Neural crest cell (in vitro differentiated cells): ENCODE measurements around the gene NEK8. TPM values are rescaled to one million over a fixed set of nuclear protein-coding genes. Genes with fewer than 3 reads are reported as not detected.

Experiments
- DNase-seq: peaks from one replicate; pipeline ENCODE4 v3.0.0; 2021; ENCODE audit warnings: low read depth, mixed read lengths, low spot score
- H3K27ac Mint-ChIP-seq: one replicate; pipeline ENCODE4 v1.8.0; 2021; ENCODE audit warnings: mild to moderate bottlenecking, mixed read lengths; ENCODE audit not compliant: unreplicated experiment
- H3K27me3 Mint-ChIP-seq: 2 replicates; pipeline ENCODE4 v1.8.0; 2021; ENCODE audit warnings: low read depth, mild to moderate bottlenecking, mixed read lengths
- H3K36me3 Mint-ChIP-seq: 2 replicates; pipeline ENCODE4 v1.8.0; 2021; ENCODE audit warnings: low read depth, mild to moderate bottlenecking, mixed read lengths
- H3K4me1 Mint-ChIP-seq: 2 replicates; pipeline ENCODE4 v1.8.0; 2021; ENCODE audit warnings: mixed read lengths
- H3K4me3 Mint-ChIP-seq: one replicate; pipeline ENCODE4 v1.8.0; 2021; ENCODE audit warnings: mild to moderate bottlenecking, mixed read lengths
- H3K9me3 Mint-ChIP-seq: 2 replicates; pipeline ENCODE4 v1.8.0; 2021; ENCODE audit warnings: mixed read lengths
- long read RNA-seq: library from polyadenylated mRNA; unstranded; transcript quantifications from one replicate; pipeline ENCODE4 v2.0.0, GENCODE V29; 2020
- total RNA-seq: library from RNA; stranded (reverse); gene quantifications from 2 replicates; pipeline ENCODE4 v1.2.1, GENCODE V29; 2021
- TF ChIP-seq, protein P1 (sequence below): fragments of 200-600 bp; sonication (generic); conservative IDR thresholded peaks from 2 replicates; pipeline ENCODE4 v1.5.0; 2021; ENCODE audit warnings: antibody characterized with exemption, mild to moderate bottlenecking

The NEK8 gene
- total RNA-seq: 6.2 and 6.3 TPM in 2 replicates
- long read RNA-seq, partial matches to known transcripts: 0 of 4 reads
- long read RNA-seq, other reads (novel, unspliced or antisense): 2 of 4 reads

DNA sequence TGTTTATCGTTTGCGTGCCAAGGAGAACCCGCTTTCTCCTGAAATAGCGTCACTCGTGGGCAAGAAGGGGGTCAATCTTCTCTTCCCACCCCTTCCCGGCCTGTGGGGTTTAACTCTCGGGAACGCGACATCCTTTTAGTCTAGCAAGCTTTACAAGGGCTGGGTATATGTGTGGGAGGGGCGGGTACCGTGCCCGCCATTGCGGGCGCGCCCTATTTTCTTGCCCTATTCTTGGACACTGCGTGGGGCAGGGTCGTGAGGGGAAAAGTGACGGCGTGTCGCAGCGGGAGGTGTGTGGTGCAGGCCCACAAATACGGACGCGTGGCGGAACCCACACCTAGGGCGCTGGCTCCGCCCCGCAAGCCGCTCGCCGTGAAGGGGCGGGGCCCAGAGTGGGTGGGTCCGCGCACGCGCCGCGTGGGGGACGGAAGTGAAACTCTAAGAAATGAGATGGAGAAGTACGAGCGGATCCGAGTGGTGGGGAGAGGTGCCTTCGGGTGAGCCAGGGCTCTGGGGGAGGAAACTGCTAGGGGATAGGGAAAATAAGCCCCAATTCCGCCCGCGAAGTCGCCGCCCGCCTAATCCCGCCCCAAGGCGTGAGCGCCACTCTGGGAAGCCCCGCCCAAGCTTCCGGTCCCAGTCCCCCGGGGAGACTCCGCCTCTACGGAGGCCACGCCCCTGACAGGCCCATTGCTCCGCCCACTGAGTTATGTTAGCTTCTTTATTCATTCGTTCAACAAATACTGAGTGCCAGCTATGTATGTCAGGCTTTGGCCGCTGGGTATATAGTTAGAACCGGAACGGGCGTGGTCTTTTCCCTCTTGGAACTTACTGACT is at the start of gene NEK8:
Gene NEK8 (plus strand): TSS at position 425 of the 837 bp plus-strand sequence. CDS start 26 bp downstream, at position 451.
- Mint-ChIP-seq H3K4me3 (peak within 1 kb of the TSS; percentile 98), H3K27me3 (peaks cover 23% of the 10 kb centered on the region), H3K9me3 (no peaks in the 10 kb centered on the region), H3K4me1 (peaks cover 50% of the 10 kb centered on the region), H3K27ac (peak within 1 kb of the TSS; percentile 70), H3K36me3 (peaks cover 6% of the 10 kb centered on the region)
- TF ChIP-seq, protein P1, sequence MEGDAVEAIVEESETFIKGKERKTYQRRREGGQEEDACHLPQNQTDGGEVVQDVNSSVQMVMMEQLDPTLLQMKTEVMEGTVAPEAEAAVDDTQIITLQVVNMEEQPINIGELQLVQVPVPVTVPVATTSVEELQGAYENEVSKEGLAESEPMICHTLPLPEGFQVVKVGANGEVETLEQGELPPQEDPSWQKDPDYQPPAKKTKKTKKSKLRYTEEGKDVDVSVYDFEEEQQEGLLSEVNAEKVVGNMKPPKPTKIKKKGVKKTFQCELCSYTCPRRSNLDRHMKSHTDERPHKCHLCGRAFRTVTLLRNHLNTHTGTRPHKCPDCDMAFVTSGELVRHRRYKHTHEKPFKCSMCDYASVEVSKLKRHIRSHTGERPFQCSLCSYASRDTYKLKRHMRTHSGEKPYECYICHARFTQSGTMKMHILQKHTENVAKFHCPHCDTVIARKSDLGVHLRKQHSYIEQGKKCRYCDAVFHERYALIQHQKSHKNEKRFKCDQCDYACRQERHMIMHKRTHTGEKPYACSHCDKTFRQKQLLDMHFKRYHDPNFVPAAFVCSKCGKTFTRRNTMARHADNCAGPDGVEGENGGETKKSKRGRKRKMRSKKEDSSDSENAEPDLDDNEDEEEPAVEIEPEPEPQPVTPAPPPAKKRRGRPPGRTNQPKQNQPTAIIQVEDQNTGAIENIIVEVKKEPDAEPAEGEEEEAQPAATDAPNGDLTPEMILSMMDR: no peak
- DNase-seq: peak; percentile 98

DNA sequence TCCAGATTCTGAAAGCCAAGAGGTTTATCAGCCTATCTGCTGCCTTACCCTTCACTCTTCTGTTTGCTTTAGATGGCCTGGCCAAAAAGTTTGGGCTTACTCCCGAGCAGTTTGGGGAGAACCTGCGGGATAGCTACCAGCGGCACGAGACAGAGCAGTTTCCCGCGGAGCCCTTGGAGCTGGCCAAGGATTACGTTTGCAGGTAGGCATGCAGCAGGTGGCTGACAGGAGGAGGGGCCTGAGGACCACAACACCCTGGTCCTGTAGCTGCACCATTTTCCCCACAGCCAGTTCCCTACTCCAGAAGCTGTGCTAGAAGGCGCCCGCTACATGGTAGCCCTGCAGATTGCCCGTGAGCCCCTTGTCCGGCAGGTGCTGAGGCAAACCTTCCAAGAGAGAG is 45.9 kb upstream of the NEK8 start:
- TF ChIP-seq, protein P1: no peak
- Mint-ChIP-seq H3K27ac (no peak overlapping the region), H3K27me3 (no peaks in the 10 kb centered on the region), H3K4me1 (no peaks in the 10 kb centered on the region), H3K9me3 (no peaks in the 10 kb centered on the region), H3K4me3 (no peak overlapping the region), H3K36me3 (peaks cover 18% of the 10 kb centered on the region)
- no peak for DNase-seq

GRCh38 chr17:28684963-28685362 is 43.6 kb upstream of the NEK8 start:
- H3K4me3 Mint-ChIP-seq: no peak overlapping the region
- H3K9me3 Mint-ChIP-seq: no peaks in the 10 kb centered on the region
- H3K36me3 Mint-ChIP-seq: peaks cover 34% of the 10 kb centered on the region
- TF ChIP-seq, protein P1: no peak
- no peak overlapping the region for H3K27ac Mint-ChIP-seq
- no peaks in the 10 kb centered on the region for H3K4me1 Mint-ChIP-seq
- H3K27me3 Mint-ChIP-seq: no peaks in the 10 kb centered on the region
- no peak for DNase-seq

DNA sequence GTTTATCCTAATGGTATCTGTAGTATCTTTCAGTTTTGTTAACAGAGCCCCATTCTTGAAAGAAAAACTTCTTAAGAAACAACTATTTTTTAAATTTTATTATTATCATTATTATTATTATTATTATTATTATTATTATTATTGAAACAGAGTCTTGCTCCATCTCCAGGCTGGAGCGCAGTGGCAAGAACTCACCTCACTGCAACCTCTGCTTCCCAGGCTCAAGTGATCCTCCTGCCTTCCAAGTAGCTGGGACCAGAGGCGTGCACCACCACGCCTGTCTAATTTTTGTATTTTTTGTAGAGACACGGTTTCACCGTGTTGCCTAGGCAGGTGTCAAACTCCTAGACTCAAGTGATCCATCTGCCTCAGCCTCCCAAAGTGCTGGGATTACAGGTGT is 43.2 kb upstream of the NEK8 start:
- H3K4me3 Mint-ChIP-seq: no peak overlapping the region
- H3K36me3 Mint-ChIP-seq: peaks cover 38% of the 10 kb centered on the region
- DNase-seq: no peak
- no peak overlapping the region for H3K27ac Mint-ChIP-seq
- no peaks in the 10 kb centered on the region for H3K9me3 Mint-ChIP-seq
- no peaks in the 10 kb centered on the region for H3K27me3 Mint-ChIP-seq
- TF ChIP-seq, protein P1: no peak
- H3K4me1 Mint-ChIP-seq: no peaks in the 10 kb centered on the region

- H3K27me3 Mint-ChIP-seq: no peaks in the 10 kb centered on the region
- TF ChIP-seq, protein P1: no peak
- H3K9me3 Mint-ChIP-seq: no peaks in the 10 kb centered on the region
- H3K36me3 Mint-ChIP-seq: peaks cover 43% of the 10 kb centered on the region
- H3K4me3 Mint-ChIP-seq: no peak overlapping the region
- DNase-seq: no peak
- no peak overlapping the region for H3K27ac Mint-ChIP-seq
- H3K4me1 Mint-ChIP-seq: no peaks in the 10 kb centered on the region
These were observed 42.3 kb upstream of the NEK8 start for GRCh38 chr17:28686296-28686695.
